GF-D8 (cell line): ENCODE data around the gene PSD4.
"Not testable (repeated sequence)": the region's sequence is repeated elsewhere in the genome, so short reads cannot be mapped to it uniquely, and the experiment has no call there.

Source experiments
- DNase-seq: peaks from one replicate; lab custom pipeline; 2025; lab: John Stamatoyannopoulos, UW

Gene PSD4

DNA sequence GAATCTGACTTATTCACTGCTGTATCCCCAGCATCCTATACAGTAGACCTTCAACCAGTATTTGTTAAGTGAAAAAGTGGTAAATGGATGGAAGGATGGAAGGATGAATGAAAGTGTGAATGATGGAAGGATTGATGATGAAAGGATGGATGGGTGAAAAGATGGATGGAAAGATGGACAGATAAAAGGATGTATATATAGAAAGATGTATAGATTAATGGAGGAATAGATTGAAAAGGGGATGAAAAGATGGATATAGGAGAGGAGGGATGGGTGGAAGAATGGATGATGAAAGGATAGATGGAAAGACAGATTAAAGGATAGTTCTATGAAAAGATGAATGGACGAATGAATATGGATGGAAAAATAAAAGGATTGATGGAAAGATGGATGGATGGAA lies 50.0 kb downstream of the PSD4 start:
- no peak for DNase-seq

DNA sequence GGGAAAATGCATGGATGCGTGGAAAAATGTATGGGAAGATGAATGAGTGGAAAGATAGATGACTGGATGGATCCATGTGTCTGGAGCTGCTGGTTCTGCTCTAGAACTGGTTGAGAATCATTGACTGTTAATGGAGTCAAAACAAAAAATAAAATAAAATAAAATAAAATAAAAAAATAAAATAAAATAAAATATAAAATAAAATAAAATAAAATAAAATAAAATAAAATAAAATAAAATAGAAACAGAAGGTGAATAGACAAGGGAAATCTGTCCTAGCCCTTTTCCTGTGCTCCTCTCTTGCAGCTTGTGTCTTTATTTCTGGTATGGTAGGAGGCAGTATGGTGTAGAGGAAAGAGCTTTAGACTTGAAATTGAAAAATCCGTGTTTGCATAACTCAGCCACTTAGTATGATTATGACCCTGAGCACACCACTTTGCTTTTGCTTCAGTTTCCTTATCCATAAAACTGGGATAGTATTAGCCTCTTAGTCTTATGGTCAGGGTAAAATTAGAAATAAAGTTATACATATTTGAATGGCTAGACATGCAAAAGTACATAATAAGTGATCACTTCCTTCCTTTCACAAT lies 51.0 kb downstream of the PSD4 start:
- no peak for DNase-seq

DNA sequence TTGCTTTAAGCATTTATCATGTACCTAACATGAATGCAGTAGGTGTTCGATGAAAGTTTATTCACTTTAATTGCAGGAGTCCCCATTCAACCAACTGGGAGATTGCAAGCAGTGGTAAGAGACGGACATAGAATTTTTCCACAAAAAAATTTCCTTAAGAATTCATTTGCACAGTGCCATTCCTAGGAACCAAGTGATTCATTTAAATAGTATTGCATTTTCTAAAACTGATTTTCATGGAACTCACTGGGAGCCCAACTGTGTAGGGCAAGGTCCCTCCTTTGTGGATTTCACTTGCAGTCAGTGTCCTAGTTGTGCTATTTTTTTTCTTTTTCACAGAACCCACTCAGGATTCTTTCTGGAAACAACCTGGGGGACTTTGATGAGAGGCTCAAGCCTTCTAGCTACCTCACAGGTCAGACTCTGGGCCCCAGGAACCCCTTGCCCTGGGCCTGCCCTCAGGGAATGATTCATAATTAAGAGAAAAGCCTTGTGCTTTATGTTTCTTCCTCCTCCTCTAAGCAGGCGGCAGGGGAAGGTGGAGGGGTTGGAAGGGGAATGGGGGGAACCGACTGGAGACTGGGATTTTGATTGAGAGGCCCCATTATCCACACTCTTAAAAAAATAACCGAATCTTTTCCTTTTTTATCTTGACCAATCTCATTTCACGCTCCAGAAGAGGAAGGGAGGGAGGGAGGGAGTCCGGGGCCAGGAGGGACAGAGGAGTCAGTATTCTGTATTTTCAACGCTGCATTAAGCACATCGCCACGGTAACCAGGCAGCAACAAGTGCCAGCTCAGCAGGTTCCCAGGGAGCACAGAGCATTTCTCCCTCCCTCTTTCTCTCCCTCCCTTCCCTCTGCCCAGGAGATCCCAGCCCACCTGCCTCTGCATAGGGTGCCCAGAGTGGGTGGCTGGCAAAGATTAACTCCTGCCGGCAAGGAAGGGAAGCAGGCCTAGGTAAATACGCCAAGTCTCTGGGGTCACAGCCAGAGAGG lies 51.8 kb downstream of the PSD4 start:
- DNase-seq = no peak

GRCh38 chr2:113226462-113226861 lies 52.7 kb downstream of the PSD4 start:
- DNase-seq = no peak

GRCh38 chr2:113227290-113227689 lies 53.5 kb downstream of the PSD4 start:
- no peak for DNase-seq

DNA sequence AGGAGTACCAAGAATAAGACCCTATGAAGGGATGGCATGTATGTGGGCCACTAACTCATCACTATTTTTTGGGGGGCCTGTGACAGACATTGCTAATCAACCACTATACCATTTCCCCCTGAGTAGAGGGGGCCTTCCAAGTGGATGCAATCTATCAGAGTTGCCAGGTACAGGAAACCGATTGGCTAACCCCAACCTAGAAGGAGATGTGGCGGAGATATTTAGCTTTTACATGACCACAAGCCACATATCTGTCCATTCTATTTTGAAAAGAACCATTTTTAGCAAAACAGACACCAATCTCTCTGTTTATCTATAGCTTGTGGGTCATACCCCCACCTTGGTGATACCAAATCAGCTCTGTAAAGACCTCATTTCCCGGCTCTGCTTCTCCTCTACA lies 53.9 kb downstream of the PSD4 start:
- peak; percentile 9 for DNase-seq

- DNase-seq = no peak
These were observed 54.6 kb downstream of the PSD4 start for GRCh38 chr2:113228351-113228750.

GRCh38 chr2:113228991-113229716 lies 55.4 kb downstream of the PSD4 start:
- no peak for DNase-seq

DNA sequence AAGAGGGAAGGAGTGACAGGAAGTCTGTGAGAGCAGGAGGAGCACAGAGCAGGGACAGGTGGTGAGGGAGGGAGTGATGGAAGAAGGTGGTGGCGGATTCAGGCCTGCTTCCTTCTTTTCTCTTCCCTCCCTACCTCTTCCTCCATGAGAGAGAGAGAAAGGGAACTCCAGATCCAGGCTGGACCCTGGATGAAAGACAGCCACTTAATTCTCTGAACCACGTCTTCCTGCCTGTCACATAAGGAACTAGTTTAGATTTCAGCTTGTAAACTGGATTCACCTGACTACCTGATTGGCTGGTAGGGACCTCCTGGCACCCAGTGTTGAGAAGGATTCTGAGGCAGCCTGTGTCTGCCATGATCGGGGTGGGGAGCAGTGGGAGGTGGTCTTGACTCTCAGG lies 56.0 kb downstream of the PSD4 start:
- no peak for DNase-seq

DNA sequence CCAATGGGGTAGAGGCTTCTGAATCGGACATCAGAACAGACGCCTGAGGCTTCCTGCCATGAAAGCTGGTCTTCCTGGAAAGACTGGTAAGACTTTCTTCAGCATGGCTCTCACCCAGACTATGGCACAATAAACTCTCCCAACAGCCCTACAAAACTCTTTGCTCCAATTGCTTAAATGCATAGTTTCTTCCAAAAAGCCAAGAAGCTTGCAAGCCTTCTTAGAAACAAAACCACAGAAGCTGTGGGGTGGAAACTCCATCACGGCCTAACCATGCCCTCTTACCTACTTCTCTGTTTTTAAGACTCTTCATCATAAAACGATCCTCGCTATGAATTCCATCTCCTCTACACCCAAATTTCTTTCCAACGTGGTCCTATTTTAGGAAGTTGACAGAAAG lies 56.8 kb downstream of the PSD4 start:
- DNase-seq = peak; percentile 84

- no peak for DNase-seq
These were observed 57.3 kb downstream of the PSD4 start for GRCh38 chr2:113231064-113231463.

DNA sequence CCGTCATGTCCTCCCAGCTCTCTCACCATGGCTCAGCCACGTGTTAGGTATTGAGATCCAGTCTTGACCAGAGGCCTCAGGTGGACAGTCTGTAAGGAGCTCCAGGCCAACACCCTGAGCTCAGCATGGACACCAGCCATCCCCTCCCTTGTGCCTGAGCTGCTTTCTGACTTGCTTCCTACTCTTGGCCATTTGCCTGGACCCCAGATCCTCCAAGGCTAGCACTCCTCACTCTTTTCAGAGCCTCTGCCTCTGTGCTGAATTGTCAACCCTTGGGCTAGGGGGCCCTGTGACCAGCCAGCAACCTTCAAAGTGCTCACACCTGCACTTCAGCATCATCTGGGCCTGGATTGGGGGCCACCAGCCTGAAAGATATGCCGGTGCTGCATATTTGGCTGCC lies 58.4 kb downstream of the PSD4 start:
- no peak for DNase-seq

GRCh38 chr2:113232740-113233139 lies 59.0 kb downstream of the PSD4 start:
- DNase-seq = peak; percentile 24

GRCh38 chr2:113233593-113234550 lies 60.1 kb downstream of the PSD4 start:
- no peak for DNase-seq

GRCh38 chr2:113234721-113235346 lies 61.1 kb downstream of the PSD4 start:
- no peak for DNase-seq

GRCh38 chr2:113235347-113236226 lies 61.8 kb downstream of the PSD4 start:
- DNase-seq = not testable (repeated sequence)

DNA sequence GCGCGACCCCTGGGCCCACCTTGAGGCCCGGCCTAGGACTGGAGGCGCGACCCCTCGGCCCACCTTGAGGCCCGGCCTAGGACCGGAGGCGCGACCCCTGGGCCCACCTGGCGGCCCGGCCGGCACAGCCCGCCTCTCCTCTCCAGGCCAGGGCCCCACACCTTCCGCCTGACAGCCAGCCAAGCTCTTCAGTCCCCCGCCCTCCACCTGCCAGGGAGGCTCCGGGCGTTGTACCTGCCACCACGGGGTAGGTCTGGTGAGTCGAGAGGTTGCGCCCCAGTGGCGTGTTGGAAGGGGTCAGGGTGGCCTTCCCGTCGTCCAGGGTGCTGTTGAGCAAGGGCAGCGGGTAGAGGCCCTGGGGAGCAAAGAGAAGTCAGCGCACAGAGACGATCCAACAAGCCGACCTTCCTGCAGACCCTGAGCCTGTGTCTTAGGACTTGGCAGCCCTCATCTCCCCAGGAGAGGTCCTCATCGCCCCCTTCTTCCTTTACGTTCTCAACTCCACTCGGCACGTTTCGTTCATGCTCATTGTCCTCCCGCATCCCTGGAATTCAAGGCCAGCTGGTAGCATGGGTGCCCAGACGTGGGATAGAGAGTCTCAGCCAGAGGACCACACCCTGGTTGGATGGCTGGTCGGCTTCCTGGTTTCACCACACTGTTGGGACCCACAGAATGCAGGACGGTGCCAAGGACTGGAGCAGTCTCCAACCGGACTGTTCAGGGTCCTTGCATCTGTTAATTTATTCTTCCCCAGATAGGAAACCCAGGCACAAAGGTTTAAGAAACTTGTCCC lies 62.8 kb downstream of the PSD4 start:
- no peak for DNase-seq

DNA sequence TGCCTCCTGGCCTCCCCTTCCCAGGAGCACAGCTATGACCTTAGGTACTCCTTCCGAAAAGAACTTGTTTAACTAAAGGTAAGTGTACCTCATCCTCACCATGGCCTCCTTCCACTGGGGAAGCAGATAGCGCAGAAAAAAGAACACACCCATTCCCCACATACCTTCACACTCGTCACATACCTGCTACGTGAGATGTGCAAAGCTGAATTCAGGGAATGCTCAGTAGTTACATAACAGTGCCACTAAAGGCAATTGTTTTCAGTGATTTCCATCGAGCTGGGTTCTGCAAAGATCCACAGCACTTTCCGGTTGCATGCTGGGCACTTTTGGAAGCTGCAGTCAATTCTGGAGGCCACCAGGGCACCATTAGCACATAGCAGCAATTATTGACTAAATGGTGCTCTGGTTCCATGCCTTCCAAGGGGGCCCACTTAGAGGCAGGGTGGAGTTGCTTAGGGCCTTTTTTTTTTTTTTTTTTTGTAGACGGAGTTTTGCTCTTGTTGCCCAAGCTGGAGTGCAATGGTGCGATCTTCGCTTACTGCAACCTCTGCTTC lies 63.9 kb downstream of the PSD4 start:
- no peak for DNase-seq
